Activated CD4-positive, CD25-positive, alpha-beta regulatory T cell treated with anti-CD3 and anti-CD28 coated beads, Interleukin-2, amount 50 U/mL, for 16 hours (primary cell): ENCODE measurements around the gene C1D.

Experiments used
- DNase-seq: peaks from one replicate; pipeline ENCODE4 v3.0.0-alpha.2; 2020; ENCODE audit warnings: low read depth, low spot score

C1D gene

GRCh38 chr2:68059784-68060525 is 2.8 kb downstream of the C1D start:
- no peak for DNase-seq

DNA sequence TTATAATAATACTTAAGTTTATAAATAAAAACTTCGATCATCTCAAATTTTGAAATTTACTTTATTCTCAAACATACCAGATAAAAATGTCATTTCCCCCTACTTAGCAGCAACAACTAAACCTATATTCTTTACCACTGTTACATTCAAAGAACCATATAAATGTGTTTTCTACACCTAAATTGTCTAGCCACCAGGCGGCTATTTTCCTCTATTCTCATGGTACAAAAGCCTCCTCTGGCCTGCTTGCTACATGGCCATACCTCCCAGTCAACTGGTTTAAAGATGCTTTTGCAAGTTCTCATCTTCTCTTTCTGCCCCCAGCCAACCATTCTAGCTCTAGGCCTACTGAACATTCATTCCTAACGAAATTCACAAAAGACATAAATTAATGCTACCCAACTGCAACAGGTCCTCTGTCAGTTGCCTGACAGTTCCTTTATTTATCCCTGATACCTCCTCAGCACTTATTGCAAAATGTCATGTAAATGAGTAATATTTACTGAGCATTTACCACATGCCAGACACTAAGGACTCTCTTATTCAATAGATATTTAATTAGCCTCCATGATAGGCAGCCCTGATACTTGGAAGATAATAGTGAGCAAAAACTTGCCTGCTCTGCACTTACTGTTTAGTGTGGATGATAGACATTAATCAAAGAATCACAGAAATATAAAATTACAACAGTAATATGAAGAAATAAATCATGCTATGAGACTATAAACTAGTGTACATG is 5.0 kb downstream of the C1D start:
- no peak for DNase-seq

DNA sequence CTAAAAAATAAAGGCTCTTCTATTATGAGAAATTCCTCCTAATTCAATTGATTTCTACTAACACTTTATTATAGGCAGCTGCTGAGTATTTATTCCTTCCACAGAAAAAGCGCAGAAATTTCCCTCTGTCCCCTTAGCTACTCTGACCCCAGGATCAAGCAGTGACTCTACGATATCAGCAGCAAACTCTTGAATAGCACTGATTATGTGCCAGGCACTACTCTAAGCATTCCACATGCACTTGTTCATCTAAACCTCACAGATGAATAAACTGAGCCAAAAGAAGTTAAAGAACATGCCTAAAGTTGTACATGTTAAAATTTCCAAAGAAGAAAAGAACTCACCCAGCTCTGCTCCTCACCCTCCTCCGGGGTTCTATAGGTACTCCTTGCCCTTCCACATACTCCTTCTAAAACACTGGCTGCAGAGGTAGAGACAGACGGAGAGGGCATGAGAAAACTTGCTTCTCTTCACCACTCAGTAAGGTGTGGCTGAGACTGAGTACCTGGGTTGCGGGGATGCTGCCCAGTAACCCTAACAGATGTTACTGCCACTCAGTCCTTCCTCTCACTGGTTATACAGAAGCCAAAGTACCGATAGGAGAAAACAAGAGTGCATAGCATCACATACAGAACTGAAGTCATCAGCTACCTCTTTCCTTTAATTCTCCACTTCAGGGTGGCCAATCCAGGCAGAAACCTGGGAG is 9.9 kb downstream of the C1D start:
- no peak for DNase-seq

- no peak for DNase-seq
Observed at GRCh38 chr2:68050353-68050752, 12.5 kb downstream of the C1D start.

- DNase-seq = no peak
Observed at GRCh38 chr2:68046642-68047240, 16.1 kb downstream of the C1D start.

DNA sequence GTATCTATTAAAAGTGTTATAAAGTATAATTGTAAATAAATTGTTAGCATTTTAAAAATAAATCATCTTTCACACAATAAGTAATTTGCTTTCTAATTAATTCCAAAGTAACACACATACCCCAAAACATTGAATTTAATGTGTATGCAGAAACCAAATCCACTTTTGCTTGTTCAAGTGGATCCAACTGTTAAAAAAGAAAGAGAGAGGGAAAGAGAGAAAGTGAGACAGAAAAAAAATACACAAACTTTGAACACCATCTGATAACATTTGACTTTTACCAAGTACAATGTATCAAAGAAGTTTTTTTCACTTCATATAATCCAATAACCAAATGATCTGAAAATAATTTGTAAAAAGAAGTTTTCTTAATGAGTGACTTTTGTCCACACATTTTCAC is 16.6 kb downstream of the C1D start:
- no peak for DNase-seq

- DNase-seq = no peak
Observed at GRCh38 chr2:68045342-68045741, 17.5 kb downstream of the C1D start.

DNA sequence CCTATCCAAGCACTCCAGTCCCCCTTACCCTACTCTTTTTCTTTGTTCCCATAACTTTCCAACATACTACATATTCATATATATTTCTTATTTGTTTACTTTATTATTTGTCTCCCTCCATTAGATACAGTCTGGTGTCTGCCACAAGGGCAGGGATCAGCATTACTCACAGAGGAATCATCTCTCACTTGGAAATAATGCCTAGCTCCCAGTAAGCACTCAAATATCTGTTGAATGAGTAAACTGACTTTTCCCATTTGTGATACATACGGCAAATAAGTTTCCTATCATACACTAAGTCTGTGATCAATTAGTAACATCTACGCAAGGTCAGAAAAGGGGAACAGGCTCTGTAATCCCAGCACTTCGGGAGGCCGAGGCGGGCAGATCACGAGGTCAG is 18.7 kb downstream of the C1D start:
- DNase-seq = no peak

DNA sequence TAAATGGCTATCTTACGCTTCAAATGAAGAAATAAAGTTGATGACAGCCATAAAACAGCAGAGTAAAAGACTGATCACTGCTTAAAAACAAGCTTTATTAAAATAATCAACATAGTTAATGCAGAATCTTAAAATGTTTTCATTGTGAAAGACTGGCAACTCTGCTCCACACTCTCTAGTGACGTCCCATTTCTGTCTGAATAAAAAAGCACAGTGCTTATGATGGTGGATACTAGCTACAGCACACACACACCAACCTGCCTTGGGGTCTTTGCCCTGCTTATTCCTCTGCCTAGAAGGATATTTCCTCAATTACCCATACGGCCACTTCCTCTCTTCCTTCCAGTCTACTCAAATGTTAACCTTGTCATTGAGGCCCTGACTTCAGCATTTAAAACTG is 19.1 kb downstream of the C1D start:
- no peak for DNase-seq

- no peak for DNase-seq
Observed at GRCh38 chr2:68043032-68043431, 19.8 kb downstream of the C1D start.

GRCh38 chr2:68041704-68042245 is 21.0 kb downstream of the C1D start:
- DNase-seq = no peak

GRCh38 chr2:68040078-68040477 is 22.7 kb downstream of the C1D start:
- DNase-seq = no peak

- no peak for DNase-seq
Observed at GRCh38 chr2:68039317-68039716, 23.5 kb downstream of the C1D start.

GRCh38 chr2:68032702-68033101 is 30.1 kb downstream of the C1D start:
- DNase-seq = no peak

GRCh38 chr2:68031542-68032160 is 31.2 kb downstream of the C1D start:
- DNase-seq = no peak

DNA sequence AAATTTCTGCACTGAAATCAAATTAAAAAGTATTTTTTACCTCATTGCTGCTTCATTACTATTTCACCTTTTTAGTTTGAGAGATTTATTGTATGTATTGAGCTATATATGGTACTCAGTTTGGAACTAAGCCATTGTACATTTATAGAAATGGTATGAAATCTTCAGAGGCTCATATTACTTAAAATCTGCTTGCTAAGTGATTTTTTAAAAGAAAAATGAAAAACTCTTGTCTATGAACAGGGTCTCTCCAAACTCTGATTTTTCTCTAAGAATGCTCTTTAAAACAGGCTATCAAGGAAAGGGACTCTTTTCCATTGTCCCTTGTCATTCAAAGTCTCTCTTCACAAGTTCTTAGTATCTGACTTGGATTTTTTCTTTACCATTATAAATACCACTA is 31.8 kb downstream of the C1D start:
- DNase-seq = no peak

DNA sequence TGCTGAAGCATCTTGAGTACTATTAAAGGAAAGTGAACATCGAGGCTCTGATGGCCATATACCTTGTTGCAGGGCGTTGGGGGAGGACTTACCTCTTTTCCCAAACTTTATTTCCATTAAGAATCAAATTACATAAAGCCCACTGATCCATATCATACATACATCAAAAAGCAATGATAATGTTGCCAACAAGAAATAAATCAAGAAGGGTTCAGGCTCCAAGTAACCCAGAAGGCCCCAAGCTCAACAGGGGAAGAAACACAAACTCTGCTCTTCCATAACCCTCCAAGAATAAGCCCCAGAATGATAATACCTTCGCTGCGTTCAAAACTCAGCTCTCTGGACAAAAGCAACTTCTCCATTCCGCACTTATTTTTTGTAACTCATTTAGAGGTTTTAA is 32.3 kb downstream of the C1D start:
- no peak for DNase-seq

DNA sequence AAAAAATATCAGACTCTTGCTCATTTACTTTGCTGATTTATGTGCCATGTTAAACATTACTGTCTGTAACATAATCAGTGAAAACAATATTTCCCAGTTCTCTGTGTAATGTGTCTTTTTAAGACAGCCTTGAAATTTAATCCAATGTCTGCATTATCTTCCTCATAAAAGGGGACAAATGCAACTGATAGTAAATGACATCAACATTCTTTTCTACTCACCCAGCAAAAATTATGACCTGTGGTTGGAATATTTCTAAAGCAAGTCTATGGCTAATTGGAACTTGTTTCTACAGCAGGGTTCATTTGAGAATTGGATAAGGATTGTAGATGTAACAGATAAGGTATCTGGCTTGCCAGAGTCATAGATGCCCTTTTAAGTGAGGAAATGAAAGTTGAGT is 34.8 kb downstream of the C1D start:
- DNase-seq = no peak

DNA sequence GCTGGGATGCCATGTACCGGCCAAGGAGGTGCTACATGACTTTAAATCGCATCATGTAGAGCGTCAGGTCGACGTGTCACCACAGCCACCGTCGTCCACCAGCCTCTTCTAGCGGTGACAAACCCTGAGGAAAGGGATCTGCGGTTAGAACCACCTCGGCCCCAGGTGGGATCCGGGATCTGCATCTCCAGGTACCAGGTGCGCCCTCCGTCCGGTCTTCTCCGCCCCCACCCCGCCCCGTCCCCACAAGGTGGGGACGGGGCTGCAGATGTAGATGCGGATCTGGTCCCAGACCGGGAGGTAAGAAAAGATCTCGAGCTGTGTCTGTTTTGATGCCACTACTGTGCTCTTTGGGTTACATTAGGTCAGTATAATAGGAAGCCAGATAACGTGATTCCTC is 38.4 kb downstream of the C1D start:
- DNase-seq = no peak

- no peak for DNase-seq
Observed at GRCh38 chr2:68023904-68024303, 38.9 kb downstream of the C1D start.

GRCh38 chr2:68018727-68019126 is 44.1 kb downstream of the C1D start:
- DNase-seq = no peak

- no peak for DNase-seq
Observed at GRCh38 chr2:68009526-68009925, 53.3 kb downstream of the C1D start.
